HUES48 (cell line): ENCODE results near the gene ING3.

ENCODE experiments used
- H3K27ac ChIP-seq: one replicate; pipeline ENCODE4 v1.7.0; 2013; ENCODE audit warnings: low read depth, low read length, inconsistent platforms
- H3K27me3 ChIP-seq: 2 replicates; pipeline ENCODE4 v1.6.1; 2013; ENCODE audit warnings: mild to moderate bottlenecking, low read length; ENCODE audit not compliant: control insufficient read depth, insufficient read depth
- H3K36me3 ChIP-seq: 2 replicates; pipeline ENCODE4 v1.6.1; 2013; ENCODE audit warnings: low read length; ENCODE audit not compliant: control insufficient read depth, insufficient read depth
- H3K4me1 ChIP-seq: 2 replicates; pipeline ENCODE4 v1.6.1; 2013; ENCODE audit warnings: mild to moderate bottlenecking, low read length; ENCODE audit not compliant: control insufficient read depth, insufficient read depth
- H3K4me3 ChIP-seq: 2 replicates; pipeline ENCODE4 v1.5.1; 2013; ENCODE audit warnings: mild to moderate bottlenecking, low read depth, low read length
- H3K9ac ChIP-seq: 2 replicates; pipeline ENCODE4 v1.6.1; 2013; ENCODE audit warnings: mild to moderate bottlenecking, low read depth, low read length, moderate library complexity
- H3K9me3 ChIP-seq: 2 replicates; pipeline ENCODE4 v1.6.1; 2013; ENCODE audit warnings: low read length; ENCODE audit not compliant: control insufficient read depth, insufficient read depth

The ING3 gene

GRCh38 chr7:120989257-120990220 is 39.0 kb downstream of the ING3 start:
- H3K4me3 ChIP-seq, result peak overlapping the region; percentile 53; the same call in 1 of the 2 replicates

DNA sequence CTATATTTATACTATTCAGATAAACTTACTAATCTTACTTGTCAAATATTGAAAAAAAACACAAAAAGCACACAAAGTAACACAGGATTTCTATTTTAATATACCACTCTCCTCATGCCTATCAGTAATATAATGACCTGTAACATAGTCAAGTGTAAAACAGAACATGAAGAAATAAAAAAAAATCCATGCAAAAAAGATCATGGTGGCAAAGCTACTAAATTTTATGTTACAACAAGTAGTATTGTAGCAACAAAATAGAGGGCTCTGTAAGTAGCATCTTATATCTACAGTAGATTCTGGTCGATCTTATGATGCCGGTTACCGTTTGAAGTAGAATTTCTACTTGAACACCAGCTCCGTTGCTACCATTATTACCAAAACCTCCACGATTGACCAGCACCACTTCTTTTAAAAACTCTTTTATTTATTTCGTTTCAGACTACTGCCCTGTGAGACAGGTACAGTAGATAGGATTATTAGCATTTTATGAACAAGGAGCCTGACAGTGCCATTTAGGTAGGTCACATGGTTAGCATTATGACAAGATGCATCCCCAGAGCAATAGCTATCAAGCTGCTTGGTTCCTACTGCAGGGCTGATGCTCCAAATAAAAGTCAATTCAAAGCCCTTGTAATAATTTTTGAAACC is 40.0 kb downstream of the ING3 start:
- no peaks in the 10 kb centered on the region for H3K36me3 ChIP-seq
- H3K27me3 ChIP-seq, result peaks cover 22% of the 10 kb centered on the region
- no peaks in the 10 kb centered on the region for H3K9me3 ChIP-seq
- no peak overlapping the region for H3K9ac ChIP-seq
- no peak overlapping the region for H3K4me3 ChIP-seq
- peaks cover 13% of the 10 kb centered on the region for H3K4me1 ChIP-seq
- H3K27ac ChIP-seq, result no peak overlapping the region

More at GRCh38 chr7:120989257-120990220, 39.0 kb downstream of the ING3 start:
- no peaks in the 10 kb centered on the region for H3K36me3 ChIP-seq
- peaks cover 13% of the 10 kb centered on the region for H3K4me1 ChIP-seq
- H3K9ac ChIP-seq, result no peak overlapping the region
- H3K27me3 ChIP-seq, result peaks cover 22% of the 10 kb centered on the region
- no peaks in the 10 kb centered on the region for H3K9me3 ChIP-seq
- no peak overlapping the region for H3K27ac ChIP-seq

DNA sequence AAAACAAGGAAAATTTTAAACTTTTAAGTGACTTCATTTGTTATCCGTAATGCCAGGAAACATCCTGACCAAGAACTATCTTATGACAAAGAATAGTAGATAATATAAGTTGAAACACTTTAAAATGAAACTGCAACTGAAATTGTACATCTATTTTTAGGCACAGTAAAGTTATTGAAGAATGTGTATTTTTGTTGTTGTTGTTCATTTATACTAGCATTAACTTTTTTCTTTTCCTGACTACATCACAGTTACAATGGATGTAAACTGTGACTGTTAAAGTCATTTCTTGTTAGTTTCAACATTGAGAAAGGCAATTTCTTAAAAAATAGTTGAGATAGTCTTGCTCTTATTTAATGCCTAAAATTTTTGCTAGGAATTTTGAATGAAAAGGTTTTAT is 40.6 kb downstream of the ING3 start:
- Histone ChIP-seq H3K27me3 (peaks cover 22% of the 10 kb centered on the region), H3K9me3 (no peaks in the 10 kb centered on the region), H3K36me3 (no peaks in the 10 kb centered on the region), H3K4me1 (peaks cover 13% of the 10 kb centered on the region), H3K9ac (no peak overlapping the region), H3K27ac (no peak overlapping the region), H3K4me3 (no peak overlapping the region)

- H3K4me1 ChIP-seq, result peaks cover 13% of the 10 kb centered on the region
- H3K9me3 ChIP-seq, result no peaks in the 10 kb centered on the region
- H3K9ac ChIP-seq, result no peak overlapping the region
- H3K27ac ChIP-seq, result no peak overlapping the region
- H3K27me3 ChIP-seq, result peaks cover 22% of the 10 kb centered on the region
- no peak overlapping the region for H3K4me3 ChIP-seq
- H3K36me3 ChIP-seq, result no peaks in the 10 kb centered on the region
Observed at GRCh38 chr7:120991581-120991980, 41.0 kb downstream of the ING3 start.

- peaks cover 22% of the 10 kb centered on the region for H3K27me3 ChIP-seq
- no peaks in the 10 kb centered on the region for H3K9me3 ChIP-seq
- H3K36me3 ChIP-seq, result no peaks in the 10 kb centered on the region
- H3K27ac ChIP-seq, result no peak overlapping the region
- no peak overlapping the region for H3K9ac ChIP-seq
- H3K4me1 ChIP-seq, result peaks cover 13% of the 10 kb centered on the region
- H3K4me3 ChIP-seq, result no peak overlapping the region
Observed at GRCh38 chr7:120992272-120992964, 41.8 kb downstream of the ING3 start.

- H3K4me1 ChIP-seq, result peaks cover 10% of the 10 kb centered on the region
- no peak overlapping the region for H3K27ac ChIP-seq
- no peak overlapping the region for H3K4me3 ChIP-seq
Observed at GRCh38 chr7:120992965-120993494, 42.5 kb downstream of the ING3 start.

GRCh38 chr7:120993553-120994191 is 43.1 kb downstream of the ING3 start:
- no peak overlapping the region for H3K4me3 ChIP-seq
- H3K9ac ChIP-seq, result no peak overlapping the region
- no peaks in the 10 kb centered on the region for H3K9me3 ChIP-seq
- H3K27me3 ChIP-seq, result peaks cover 12% of the 10 kb centered on the region
- no peak overlapping the region for H3K27ac ChIP-seq
- no peaks in the 10 kb centered on the region for H3K36me3 ChIP-seq
- H3K4me1 ChIP-seq, result peaks cover 5% of the 10 kb centered on the region; the same call in 1 of the 2 replicates

More at GRCh38 chr7:120992965-120993494, 42.5 kb downstream of the ING3 start:
- H3K27me3 ChIP-seq, result peaks cover 19% of the 10 kb centered on the region
- no peaks in the 10 kb centered on the region for H3K36me3 ChIP-seq
- H3K9ac ChIP-seq, result no peak overlapping the region
- no peaks in the 10 kb centered on the region for H3K9me3 ChIP-seq

DNA sequence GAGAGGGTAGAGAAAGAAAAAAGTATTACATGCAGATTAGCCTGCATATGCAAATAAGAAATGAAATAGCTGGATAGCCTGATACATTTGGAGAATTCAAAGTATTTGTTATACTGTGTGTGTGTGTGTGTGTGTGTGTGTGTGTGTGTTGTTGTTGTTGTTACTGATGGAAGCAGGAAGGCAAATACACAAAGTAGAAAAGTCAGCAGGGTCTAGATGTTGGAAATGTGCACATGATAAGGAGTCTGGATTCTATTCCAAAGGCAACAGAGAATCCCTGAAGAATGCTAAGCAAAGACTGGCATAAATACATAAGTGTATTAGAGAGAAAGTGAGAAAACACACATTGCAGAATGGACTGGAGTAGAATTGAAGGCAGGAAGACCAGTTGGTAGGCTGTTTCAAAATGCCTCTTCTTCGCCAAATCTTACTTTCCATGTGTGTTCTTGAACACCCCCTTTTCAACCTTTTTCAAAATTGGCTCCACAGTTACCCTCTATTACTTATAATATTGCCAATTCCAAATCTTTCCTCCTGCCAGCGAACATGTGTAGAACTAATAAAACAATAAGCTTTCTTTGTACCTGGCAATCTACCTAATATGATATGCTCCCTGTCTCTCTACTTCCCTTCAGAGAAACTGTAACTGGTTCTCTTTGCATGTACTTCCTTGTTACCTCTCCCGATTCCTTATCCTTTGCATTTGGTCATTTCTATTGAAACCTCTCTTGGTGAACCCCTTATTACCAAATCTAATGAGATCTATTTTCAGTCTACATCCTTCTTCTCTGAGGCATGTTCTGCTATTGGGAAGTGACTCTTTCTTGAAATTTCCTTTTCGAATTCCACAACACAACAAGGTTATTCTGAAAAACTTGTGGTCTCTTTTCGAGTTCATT is 44.2 kb downstream of the ING3 start:
- Histone ChIP-seq H3K9ac (no peak overlapping the region), H3K27me3 (peaks cover 1% of the 10 kb centered on the region), H3K36me3 (no peaks in the 10 kb centered on the region), H3K4me1 (no peaks in the 10 kb centered on the region), H3K27ac (no peak overlapping the region), H3K9me3 (no peaks in the 10 kb centered on the region), H3K4me3 (no peak overlapping the region)

DNA sequence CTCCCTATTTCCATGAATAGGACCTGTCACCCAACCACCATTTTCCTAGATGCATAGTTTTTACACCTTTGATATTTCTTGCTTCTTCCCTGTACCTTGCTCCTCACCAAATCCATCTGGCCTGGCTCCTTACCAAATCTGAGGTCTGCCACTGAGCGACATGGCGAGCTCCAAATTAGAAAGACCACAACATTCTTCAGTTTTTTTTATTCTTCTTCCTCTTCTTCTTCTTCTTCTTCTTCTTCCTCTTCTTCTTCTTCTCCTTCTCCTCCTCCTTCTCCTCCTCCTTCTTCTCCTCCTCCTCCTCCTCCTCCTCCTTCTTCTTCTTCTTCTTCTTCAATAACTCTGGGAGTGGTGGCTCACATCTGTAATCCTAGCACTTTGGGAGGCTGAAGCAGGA is 45.1 kb downstream of the ING3 start:
- H3K27me3 ChIP-seq, result no peaks in the 10 kb centered on the region
- no peaks in the 10 kb centered on the region for H3K36me3 ChIP-seq
- H3K9me3 ChIP-seq, result no peaks in the 10 kb centered on the region
- H3K27ac ChIP-seq, result no peak overlapping the region
- no peak overlapping the region for H3K4me3 ChIP-seq
- H3K4me1 ChIP-seq, result no peaks in the 10 kb centered on the region
- H3K9ac ChIP-seq, result no peak overlapping the region
